ENCODE data around the gene SPRYD3.

Gene SPRYD3

DNA sequence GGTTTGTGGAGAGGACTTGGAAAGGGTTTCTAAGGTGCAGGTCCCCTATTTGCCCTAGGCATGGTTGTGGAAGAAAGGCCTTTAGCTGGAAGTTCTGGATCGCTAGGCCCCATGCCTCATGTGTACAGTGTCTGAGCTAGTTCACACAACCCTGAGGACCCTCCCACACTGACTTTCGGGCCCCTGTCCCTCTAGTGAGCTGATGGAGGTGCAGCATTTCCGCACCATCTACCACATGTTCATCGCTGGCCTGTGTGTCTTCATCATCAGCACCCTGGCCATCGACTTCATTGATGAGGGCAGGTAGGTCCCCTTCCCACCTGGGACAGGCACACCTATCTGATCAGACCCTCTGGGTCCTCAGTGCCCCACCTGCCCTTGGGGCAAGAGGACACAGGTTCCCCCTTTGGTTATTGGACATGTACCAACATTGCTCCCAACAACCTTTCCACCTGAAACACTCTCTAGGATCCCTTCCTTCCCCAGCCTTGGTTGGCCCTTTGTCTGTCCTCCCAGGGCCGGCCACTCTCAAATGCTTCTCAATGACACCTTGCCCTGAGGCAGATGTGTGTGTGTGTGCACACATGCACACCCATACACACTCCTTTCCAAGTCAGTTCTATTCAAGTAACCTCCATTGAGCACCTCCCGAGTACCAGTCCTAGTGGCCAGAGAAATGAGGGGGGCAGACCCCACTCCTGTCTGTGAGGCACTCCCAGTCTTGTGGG, 26.7 kb upstream of the SPRYD3 start:
- ATAC-seq: no peak
- TF ChIP-seq RARB (CRISPR knock-in tag; IDR thresholded peaks at IDR 0.05): no peak
- no peak for TF ChIP-seq ARNTL (CRISPR knock-in tag; IDR thresholded peaks at IDR 0.05; ENCODE audit: borderline replicate concordance, low read depth)
- TF ChIP-seq, protein P1, sequence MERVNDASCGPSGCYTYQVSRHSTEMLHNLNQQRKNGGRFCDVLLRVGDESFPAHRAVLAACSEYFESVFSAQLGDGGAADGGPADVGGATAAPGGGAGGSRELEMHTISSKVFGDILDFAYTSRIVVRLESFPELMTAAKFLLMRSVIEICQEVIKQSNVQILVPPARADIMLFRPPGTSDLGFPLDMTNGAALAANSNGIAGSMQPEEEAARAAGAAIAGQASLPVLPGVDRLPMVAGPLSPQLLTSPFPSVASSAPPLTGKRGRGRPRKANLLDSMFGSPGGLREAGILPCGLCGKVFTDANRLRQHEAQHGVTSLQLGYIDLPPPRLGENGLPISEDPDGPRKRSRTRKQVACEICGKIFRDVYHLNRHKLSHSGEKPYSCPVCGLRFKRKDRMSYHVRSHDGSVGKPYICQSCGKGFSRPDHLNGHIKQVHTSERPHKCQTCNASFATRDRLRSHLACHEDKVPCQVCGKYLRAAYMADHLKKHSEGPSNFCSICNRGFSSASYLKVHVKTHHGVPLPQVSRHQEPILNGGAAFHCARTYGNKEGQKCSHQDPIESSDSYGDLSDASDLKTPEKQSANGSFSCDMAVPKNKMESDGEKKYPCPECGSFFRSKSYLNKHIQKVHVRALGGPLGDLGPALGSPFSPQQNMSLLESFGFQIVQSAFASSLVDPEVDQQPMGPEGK (CRISPR knock-in tag; IDR thresholded peaks at IDR 0.05; ENCODE audit: borderline replicate concordance): no peak
- TF ChIP-seq BACH2 (CRISPR knock-in tag; IDR thresholded peaks at IDR 0.05; ENCODE audit: borderline replicate concordance): no peak
- no peak for TF ChIP-seq GLIS3 (CRISPR knock-in tag; IDR thresholded peaks at IDR 0.05)
- no peak for TF ChIP-seq ZNF70 (CRISPR knock-in tag; IDR thresholded peaks at IDR 0.05)
- TF ChIP-seq ISL1 (CRISPR knock-in tag; IDR thresholded peaks at IDR 0.05): no peak
- no peak for TF ChIP-seq TCF4 (CRISPR knock-in tag; IDR thresholded peaks at IDR 0.05; ENCODE audit: borderline replicate concordance)
- TF ChIP-seq, protein P2, sequence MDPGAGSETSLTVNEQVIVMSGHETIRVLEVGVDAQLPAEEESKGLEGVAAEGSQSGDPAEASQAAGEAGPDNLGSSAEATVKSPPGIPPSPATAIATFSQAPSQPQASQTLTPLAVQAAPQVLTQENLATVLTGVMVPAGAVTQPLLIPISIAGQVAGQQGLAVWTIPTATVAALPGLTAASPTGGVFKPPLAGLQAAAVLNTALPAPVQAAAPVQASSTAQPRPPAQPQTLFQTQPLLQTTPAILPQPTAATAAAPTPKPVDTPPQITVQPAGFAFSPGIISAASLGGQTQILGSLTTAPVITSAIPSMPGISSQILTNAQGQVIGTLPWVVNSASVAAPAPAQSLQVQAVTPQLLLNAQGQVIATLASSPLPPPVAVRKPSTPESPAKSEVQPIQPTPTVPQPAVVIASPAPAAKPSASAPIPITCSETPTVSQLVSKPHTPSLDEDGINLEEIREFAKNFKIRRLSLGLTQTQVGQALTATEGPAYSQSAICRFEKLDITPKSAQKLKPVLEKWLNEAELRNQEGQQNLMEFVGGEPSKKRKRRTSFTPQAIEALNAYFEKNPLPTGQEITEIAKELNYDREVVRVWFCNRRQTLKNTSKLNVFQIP (CRISPR knock-in tag; IDR thresholded peaks at IDR 0.05; ENCODE audit: borderline replicate concordance, low read depth): no peak
- TF ChIP-seq, protein P3, sequence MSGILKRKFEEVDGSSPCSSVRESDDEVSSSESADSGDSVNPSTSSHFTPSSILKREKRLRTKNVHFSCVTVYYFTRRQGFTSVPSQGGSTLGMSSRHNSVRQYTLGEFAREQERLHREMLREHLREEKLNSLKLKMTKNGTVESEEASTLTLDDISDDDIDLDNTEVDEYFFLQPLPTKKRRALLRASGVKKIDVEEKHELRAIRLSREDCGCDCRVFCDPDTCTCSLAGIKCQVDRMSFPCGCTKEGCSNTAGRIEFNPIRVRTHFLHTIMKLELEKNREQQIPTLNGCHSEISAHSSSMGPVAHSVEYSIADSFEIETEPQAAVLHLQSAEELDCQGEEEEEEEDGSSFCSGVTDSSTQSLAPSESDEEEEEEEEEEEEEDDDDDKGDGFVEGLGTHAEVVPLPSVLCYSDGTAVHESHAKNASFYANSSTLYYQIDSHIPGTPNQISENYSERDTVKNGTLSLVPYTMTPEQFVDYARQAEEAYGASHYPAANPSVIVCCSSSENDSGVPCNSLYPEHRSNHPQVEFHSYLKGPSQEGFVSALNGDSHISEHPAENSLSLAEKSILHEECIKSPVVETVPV (CRISPR knock-in tag; IDR thresholded peaks at IDR 0.05): no peak
- no peak for TF ChIP-seq PPARA (CRISPR knock-in tag; IDR thresholded peaks at IDR 0.05; ENCODE audit: borderline replicate concordance)
- TF ChIP-seq, protein P4, sequence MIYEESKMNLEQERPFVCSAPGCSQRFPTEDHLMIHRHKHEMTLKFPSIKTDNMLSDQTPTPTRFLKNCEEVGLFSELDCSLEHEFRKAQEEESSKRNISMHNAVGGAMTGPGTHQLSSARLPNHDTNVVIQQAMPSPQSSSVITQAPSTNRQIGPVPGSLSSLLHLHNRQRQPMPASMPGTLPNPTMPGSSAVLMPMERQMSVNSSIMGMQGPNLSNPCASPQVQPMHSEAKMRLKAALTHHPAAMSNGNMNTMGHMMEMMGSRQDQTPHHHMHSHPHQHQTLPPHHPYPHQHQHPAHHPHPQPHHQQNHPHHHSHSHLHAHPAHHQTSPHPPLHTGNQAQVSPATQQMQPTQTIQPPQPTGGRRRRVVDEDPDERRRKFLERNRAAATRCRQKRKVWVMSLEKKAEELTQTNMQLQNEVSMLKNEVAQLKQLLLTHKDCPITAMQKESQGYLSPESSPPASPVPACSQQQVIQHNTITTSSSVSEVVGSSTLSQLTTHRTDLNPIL (CRISPR knock-in tag; IDR thresholded peaks at IDR 0.05; ENCODE audit: low read depth): no peak
- TF ChIP-seq ZFP3 (CRISPR knock-in tag; IDR thresholded peaks at IDR 0.05): no peak
- no peak for TF ChIP-seq ESRRG (CRISPR knock-in tag; IDR thresholded peaks at IDR 0.05)
- no peak for TF ChIP-seq ZNF565 (CRISPR knock-in tag; conservative IDR thresholded peaks at IDR 0.05; ENCODE audit: low read depth)
- TF ChIP-seq SNAI2 (CRISPR knock-in tag; IDR thresholded peaks at IDR 0.05): no peak

DNA sequence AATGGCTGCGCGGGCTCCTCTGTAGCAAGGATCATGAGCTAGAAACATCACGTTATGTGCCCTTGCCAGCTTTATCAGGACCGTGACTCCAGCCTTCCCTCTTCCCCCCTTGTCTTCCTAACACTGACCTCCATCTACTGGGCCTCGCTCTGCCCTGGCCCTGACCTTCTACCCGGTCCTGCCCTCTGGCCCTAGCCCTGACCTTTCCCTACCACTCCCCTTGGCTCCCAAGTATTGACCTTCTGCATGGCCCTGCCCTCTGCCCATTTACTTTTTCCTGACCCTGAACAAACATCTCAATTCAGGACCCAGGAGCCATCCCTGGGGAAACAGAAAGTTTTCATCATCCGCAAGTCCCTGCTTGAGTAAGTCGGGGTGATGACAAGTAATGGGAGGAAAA, 26.1 kb upstream of the SPRYD3 start:
- ATAC-seq: no peak
- TF ChIP-seq, protein P3 (CRISPR knock-in tag; IDR thresholded peaks at IDR 0.05): no peak
- TF ChIP-seq ZFP30 (CRISPR knock-in tag; IDR thresholded peaks at IDR 0.05): no peak

DNA sequence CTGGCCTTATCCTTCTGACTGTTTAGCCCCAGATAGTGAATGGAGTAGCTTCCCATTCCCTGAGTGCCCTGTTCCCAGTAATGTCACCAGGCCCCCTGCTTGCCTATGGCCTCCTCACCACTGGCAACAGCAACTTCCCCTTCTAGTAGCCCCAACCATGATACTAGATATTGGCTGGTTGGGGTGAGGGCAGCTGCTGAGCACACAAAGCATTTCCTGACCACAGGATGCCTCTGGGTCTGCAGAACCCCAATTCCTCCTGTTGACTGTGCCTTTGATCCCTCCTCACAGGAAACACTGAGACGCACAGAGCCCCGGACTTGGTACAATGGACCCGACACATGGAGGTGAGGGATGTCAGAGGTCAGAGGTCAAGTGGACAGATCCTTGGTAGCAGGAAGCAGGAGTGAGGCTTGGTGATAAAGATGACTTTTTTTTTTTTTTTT, 24.7 kb upstream of the SPRYD3 start:
- ATAC-seq: no peak
- TF ChIP-seq ZNF8 (CRISPR knock-in tag; IDR thresholded peaks at IDR 0.05) (no peak), TOX (CRISPR knock-in tag; IDR thresholded peaks at IDR 0.05; ENCODE audit: borderline replicate concordance) (no peak), ZFP3 (CRISPR knock-in tag; IDR thresholded peaks at IDR 0.05) (no peak), ZC3H10 (CRISPR knock-in tag; IDR thresholded peaks at IDR 0.05) (no peak), ZNF70 (CRISPR knock-in tag; IDR thresholded peaks at IDR 0.05) (no peak), ESRRG (CRISPR knock-in tag; IDR thresholded peaks at IDR 0.05) (no peak), ZNF565 (CRISPR knock-in tag; conservative IDR thresholded peaks at IDR 0.05; ENCODE audit: low read depth) (no peak), OSR1 (CRISPR knock-in tag; IDR thresholded peaks at IDR 0.05) (no peak), GLIS3 (CRISPR knock-in tag; IDR thresholded peaks at IDR 0.05) (no peak), ISL1 (CRISPR knock-in tag; IDR thresholded peaks at IDR 0.05) (no peak)
- TF ChIP-seq, protein P5, sequence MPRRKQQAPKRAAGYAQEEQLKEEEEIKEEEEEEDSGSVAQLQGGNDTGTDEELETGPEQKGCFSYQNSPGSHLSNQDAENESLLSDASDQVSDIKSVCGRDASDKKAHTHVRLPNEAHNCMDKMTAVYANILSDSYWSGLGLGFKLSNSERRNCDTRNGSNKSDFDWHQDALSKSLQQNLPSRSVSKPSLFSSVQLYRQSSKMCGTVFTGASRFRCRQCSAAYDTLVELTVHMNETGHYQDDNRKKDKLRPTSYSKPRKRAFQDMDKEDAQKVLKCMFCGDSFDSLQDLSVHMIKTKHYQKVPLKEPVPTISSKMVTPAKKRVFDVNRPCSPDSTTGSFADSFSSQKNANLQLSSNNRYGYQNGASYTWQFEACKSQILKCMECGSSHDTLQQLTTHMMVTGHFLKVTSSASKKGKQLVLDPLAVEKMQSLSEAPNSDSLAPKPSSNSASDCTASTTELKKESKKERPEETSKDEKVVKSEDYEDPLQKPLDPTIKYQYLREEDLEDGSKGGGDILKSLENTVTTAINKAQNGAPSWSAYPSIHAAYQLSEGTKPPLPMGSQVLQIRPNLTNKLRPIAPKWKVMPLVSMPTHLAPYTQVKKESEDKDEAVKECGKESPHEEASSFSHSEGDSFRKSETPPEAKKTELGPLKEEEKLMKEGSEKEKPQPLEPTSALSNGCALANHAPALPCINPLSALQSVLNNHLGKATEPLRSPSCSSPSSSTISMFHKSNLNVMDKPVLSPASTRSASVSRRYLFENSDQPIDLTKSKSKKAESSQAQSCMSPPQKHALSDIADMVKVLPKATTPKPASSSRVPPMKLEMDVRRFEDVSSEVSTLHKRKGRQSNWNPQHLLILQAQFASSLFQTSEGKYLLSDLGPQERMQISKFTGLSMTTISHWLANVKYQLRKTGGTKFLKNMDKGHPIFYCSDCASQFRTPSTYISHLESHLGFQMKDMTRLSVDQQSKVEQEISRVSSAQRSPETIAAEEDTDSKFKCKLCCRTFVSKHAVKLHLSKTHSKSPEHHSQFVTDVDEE (CRISPR knock-in tag; IDR thresholded peaks at IDR 0.05): no peak
- TF ChIP-seq, protein P2 (CRISPR knock-in tag; IDR thresholded peaks at IDR 0.05; ENCODE audit: borderline replicate concordance, low read depth): no peak
- TF ChIP-seq, protein P1 (CRISPR knock-in tag; IDR thresholded peaks at IDR 0.05; ENCODE audit: borderline replicate concordance): no peak

All from SK-N-SH treated with all-trans-retinoic acid at 6 μM for 48 hours (cell line).